ENCODE results near the gene GRPEL1.

- TF ChIP-seq CTCF (tag by site-specific recombination; IDR thresholded peaks at IDR 0.05) (no peak), ZNF792 (tag by site-specific recombination; IDR thresholded peaks at IDR 0.05) (no peak), KLF1 (tag by site-specific recombination; IDR thresholded peaks at IDR 0.05) (no peak), ZEB2 (tag by site-specific recombination; IDR thresholded peaks at IDR 0.05) (no peak)
Observed at GRCh38 chr4:7045553-7045952, 22.3 kb downstream of the GRPEL1 start.

Data from HEK293 (cell line).